Psoas muscle (tissue), 8 donors: ENCODE data around the gene FAHD1. TPM values are rescaled to one million over a fixed set of nuclear protein-coding genes. Genes with fewer than 3 reads are reported as not detected.

Experiments used
- ATAC-seq, 4 donors: fragments of 200-7000 bp; cut with Tn5 transposase; one replicate each; pipeline ENCODE4 v1.9.1; 2020; ENCODE audit warnings: moderate library complexity in 3 of 4, mild to moderate bottlenecking in 2 of 4
- DNase-seq, 2 donors: peaks; one replicate each; pipeline ENCODE4 v3.0.0-alpha.2; 2020
- H3K27ac ChIP-seq: fragments of 200-600 bp; one replicate; pipeline ENCODE4 v1.8.0; 2022
- H3K27me3 ChIP-seq, 3 donors: fragments of 200-600 bp in 1 of 3; one replicate each; pipeline versions ENCODE4 v1.6.1 to v1.8.0; 2013 to 2022; ENCODE audit warnings: low read length in 2 of 3, mild to moderate bottlenecking in 2 of 3, moderate library complexity in 1 of 3; ENCODE audit not compliant: insufficient read depth in 3 of 3
- H3K36me3 ChIP-seq, 2 donors: fragments of 200-600 bp in 1 of 2; one replicate each; pipeline versions ENCODE4 v1.6.1 to v1.8.0; 2013 to 2022; ENCODE audit warnings: low read depth in 1 of 2, mild to moderate bottlenecking in 1 of 2, moderate library complexity in 1 of 2; ENCODE audit not compliant: insufficient read depth in 1 of 2
- H3K4me1 ChIP-seq: fragments of 200-600 bp; one replicate; pipeline ENCODE4 v1.8.0; 2022
- H3K4me3 ChIP-seq: fragments of 200-600 bp; one replicate; pipeline ENCODE4 v1.8.0; 2022; ENCODE audit warnings: mild to moderate bottlenecking
- H3K9me3 ChIP-seq: fragments of 200-600 bp; one replicate; pipeline ENCODE4 v1.8.0; 2022
- WGBS, 3 donors: extraction: QIAGEN DNeasy Blood & Tissue Kit; methylation state at CpG; one replicate each; pipeline versions ENCODE4 v1.1.6 to v1.1.7; 2013; 5-methylcytosine and 5-hydroxymethylcytosine counted together
- intact Hi-C, 2 donors: fragments of 100-400 bp; cut with DNase I; formaldehyde crosslinking; loops; one replicate each; pipeline versions ENCODE4 v1.11.0 to v1.14.2; 2022
- polyA plus RNA-seq, 3 donors: library from polyadenylated mRNA; stranded (reverse); fragments of 200-250 nt; gene quantifications; one replicate each; pipeline ENCODE4 v1.2.3, GENCODE V29; 2013
- total RNA-seq, 4 donors: library from RNA; stranded (reverse); fragmentation: NEBNext Ultra II Directional in 2 of 4; extraction: Animal tissue kit (Norgen Biotek cat#: 25700) in 2 of 4; gene quantifications; one replicate each; pipeline versions ENCODE4 v1.2.1 to v1.2.4, GENCODE V29; 2021 to 2023
- TF ChIP-seq, protein P1 (sequence below): fragments of 200-600 bp; IDR thresholded peaks from one replicate; pipeline ENCODE4 v1.8.0; 2022; ENCODE audit warnings: antibody characterized with exemption
- donor health status: healthy with polysubstance abuse.
- donor health status: DM: no; HTN: no; CAD: no; lungs with moderate emphysema.
- donor health status: Bipolar disorder and iron deficiency.
- donor health status: healthy.
- donor health status: DM: yes; HTN: yes; CAD: no.
- donor health status: DM: no; HTN: no; CAD: no.
- donor health status: DM: no; HTN: no; CAD: no.
- donor health status: DM: yes; HTN: yes; CAD: no.

FAHD1 gene
- total and polyA plus RNA-seq, 7 donors, result 23.2 to 63.8 (median 27.0) TPM

DNA sequence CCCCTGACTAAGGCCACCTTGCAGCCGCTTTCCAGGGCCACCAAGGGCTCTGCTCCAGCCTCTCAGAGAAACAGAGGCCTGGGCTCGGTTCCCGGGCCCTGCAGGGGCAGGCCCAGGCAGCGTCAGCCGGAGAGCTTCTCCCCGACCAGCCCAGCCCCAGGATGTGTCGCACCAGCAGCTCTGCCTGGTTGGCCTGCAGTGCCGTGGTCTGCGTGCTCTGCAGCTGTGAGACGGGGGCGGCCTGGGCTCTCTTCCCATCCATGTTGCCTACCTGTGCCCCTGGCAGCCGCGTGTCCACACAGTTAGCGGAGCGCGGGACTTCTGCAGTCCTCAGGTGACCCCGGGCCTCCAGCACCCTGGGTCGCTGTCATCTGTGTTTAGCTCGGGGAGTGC is 38.3 kb upstream of the FAHD1 start:
- Histone ChIP-seq H3K36me3 (peaks cover 0 to 57% of the 10 kb centered on the region in 2 donors), H3K4me1 (peaks cover 10% of the 10 kb centered on the region), H3K9me3 (no peaks in the 10 kb centered on the region), H3K27ac (no peak overlapping the region), H3K27me3 (no peaks in the 10 kb centered on the region), H3K4me3 (no peak overlapping the region)
- no peak for ATAC-seq
- TF ChIP-seq, protein P1, sequence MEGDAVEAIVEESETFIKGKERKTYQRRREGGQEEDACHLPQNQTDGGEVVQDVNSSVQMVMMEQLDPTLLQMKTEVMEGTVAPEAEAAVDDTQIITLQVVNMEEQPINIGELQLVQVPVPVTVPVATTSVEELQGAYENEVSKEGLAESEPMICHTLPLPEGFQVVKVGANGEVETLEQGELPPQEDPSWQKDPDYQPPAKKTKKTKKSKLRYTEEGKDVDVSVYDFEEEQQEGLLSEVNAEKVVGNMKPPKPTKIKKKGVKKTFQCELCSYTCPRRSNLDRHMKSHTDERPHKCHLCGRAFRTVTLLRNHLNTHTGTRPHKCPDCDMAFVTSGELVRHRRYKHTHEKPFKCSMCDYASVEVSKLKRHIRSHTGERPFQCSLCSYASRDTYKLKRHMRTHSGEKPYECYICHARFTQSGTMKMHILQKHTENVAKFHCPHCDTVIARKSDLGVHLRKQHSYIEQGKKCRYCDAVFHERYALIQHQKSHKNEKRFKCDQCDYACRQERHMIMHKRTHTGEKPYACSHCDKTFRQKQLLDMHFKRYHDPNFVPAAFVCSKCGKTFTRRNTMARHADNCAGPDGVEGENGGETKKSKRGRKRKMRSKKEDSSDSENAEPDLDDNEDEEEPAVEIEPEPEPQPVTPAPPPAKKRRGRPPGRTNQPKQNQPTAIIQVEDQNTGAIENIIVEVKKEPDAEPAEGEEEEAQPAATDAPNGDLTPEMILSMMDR, result no peak
- DNase-seq, result peak in 1 of 2 donors; percentile 12
- intact Hi-C loops, result no loop called here
- WGBS, 3 donors, result 62 to 73% (median 69%) methylated on average over 18 to 19 of the region's 19 CpGs

DNA sequence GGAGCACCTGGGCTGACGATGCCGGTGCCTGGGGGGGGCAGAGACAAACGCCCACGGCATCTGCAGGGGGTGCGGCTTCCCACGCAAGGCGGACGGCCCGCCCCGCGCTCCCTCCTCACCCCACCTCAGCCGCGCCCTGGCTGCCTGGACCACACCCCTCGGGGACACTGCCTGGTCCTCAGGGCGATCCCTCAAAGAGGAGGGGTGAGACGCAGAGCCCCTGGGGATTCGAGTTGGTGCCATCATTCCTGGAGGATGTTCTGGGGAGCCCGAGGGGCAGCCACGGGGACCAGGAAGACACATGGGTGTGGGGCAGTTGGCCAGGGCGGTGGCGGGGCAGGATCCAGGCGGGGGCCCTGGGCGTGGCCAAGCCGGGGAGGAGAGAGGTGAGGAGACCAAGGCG is 37.4 kb upstream of the FAHD1 start:
- ATAC-seq (no peak), DNase-seq (no peak)
- H3K4me3 ChIP-seq, result no peak overlapping the region
- peaks cover 0 to 57% of the 10 kb centered on the region in 2 donors for H3K36me3 ChIP-seq
- no peaks in the 10 kb centered on the region for H3K27me3 ChIP-seq
- no peaks in the 10 kb centered on the region for H3K9me3 ChIP-seq
- TF ChIP-seq, protein P1, result no peak
- intact Hi-C loops, result no loop called here
- WGBS, 3 donors, result 84 to 87% (median 86%) methylated on average over 23 to 25 of the region's 25 CpGs
- H3K4me1 ChIP-seq, result peaks cover 4% of the 10 kb centered on the region
- H3K27ac ChIP-seq, result no peak overlapping the region

DNA sequence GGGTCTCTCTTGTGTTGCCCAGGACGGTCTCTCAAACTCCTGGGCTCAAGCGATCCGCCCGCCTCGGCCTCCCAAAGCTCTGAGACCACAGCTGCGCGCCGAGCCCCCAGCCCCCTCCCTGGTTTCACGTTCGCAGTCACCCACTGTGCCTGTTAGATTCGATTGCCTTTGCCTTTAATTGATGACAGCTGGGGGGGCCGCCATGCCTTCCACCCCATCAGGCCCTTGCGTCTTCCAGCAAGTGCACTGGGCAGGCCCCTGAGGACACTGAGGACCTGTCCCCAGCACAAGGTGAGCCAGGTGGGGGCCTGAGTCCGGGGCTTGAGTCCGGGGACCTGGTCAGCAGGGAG is 36.8 kb upstream of the FAHD1 start:
- H3K36me3 ChIP-seq, result peaks cover 0 to 57% of the 10 kb centered on the region in 2 donors
- H3K4me1 ChIP-seq, result peaks cover 2% of the 10 kb centered on the region
- DNase-seq (no peak), ATAC-seq (no peak)
- intact Hi-C loops, result no loop called here
- no peaks in the 10 kb centered on the region for H3K9me3 ChIP-seq
- H3K27ac ChIP-seq, result no peak overlapping the region
- TF ChIP-seq, protein P1, result no peak
- no peaks in the 10 kb centered on the region for H3K27me3 ChIP-seq
- H3K4me3 ChIP-seq, result no peak overlapping the region
- 90 to 93% (median 90%) methylated on average over 13 to 15 of the region's 15 CpGs for WGBS, 3 donors

DNA sequence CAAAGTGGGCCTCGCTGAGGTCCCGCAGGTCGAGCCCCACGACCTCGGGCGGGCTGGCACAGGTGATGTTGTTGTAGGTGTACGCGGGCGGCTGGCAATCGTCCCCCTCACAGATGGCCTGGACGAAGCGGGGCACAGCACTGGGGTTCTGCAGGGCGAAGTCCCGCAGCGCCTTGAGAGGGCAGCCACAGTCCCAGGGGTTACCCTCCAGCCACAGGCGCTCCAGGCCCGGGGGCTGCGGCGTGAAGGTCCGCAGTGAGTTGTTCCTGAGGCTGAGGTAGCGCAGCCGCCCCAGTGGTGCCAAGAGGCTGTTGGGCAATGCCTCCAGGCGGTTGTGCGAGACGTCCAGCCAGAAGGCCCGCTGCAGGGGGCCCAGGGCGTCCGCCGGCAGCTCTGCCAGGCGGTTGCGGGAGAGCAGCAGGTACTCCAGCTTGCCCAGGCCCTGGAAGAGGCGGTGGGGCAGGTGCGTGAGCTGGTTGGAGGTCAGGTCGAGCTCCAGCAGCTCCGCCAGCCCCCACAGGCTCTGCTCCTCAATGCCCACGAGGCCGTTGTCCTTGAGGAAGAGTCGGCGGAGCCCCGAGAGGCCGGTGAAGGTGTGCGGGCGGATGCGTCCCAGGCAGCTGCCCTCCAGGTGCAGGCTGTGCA is 36.3 kb upstream of the FAHD1 start:
- ATAC-seq (no peak), DNase-seq (no peak)
- Histone ChIP-seq H3K36me3 (peaks cover 0 to 57% of the 10 kb centered on the region in 2 donors), H3K4me3 (no peak overlapping the region), H3K27me3 (no peaks in the 10 kb centered on the region), H3K9me3 (no peaks in the 10 kb centered on the region), H3K27ac (no peak overlapping the region), H3K4me1 (no peaks in the 10 kb centered on the region)
- TF ChIP-seq, protein P1, result no peak
- WGBS, 3 donors, result 91 to 94% (median 92%) methylated on average over 44 of the region's 44 CpGs
- intact Hi-C loops, result no loop called here
